ENCODE measurements around the gene PDE4D.

PDE4D gene

GRCh38 chr5:59358005-59358861 is 535.3 kb downstream of the PDE4D start:
- DNase-seq (ENCODE audit: low spot score) = no peak

GRCh38 chr5:59357381-59357977 is 536.0 kb downstream of the PDE4D start:
- DNase-seq (ENCODE audit: low spot score) = no peak

GRCh38 chr5:59356813-59357380 is 536.6 kb downstream of the PDE4D start:
- DNase-seq (ENCODE audit: low spot score) = no peak

GRCh38 chr5:59354811-59355210 is 538.7 kb downstream of the PDE4D start:
- no peak for DNase-seq (ENCODE audit: low spot score)

- DNase-seq (ENCODE audit: low spot score) = no peak
These were observed 539.3 kb downstream of the PDE4D start for GRCh38 chr5:59354274-59354673.

GRCh38 chr5:59351076-59351794 is 542.3 kb downstream of the PDE4D start:
- DNase-seq (ENCODE audit: low spot score) = no peak

GRCh38 chr5:59348189-59348588 is 545.3 kb downstream of the PDE4D start:
- DNase-seq (ENCODE audit: low spot score) = no peak

- DNase-seq (ENCODE audit: low spot score) = no peak
These were observed 546.5 kb downstream of the PDE4D start for GRCh38 chr5:59346982-59347381.

GRCh38 chr5:59346514-59346913 is 547.0 kb downstream of the PDE4D start:
- DNase-seq (ENCODE audit: low spot score) = no peak

GRCh38 chr5:59342181-59342580 is 551.3 kb downstream of the PDE4D start:
- no peak for DNase-seq (ENCODE audit: low spot score)

- DNase-seq (ENCODE audit: low spot score) = no peak
These were observed 551.8 kb downstream of the PDE4D start for GRCh38 chr5:59341760-59342159.

GRCh38 chr5:59341155-59341554 is 552.4 kb downstream of the PDE4D start:
- no peak for DNase-seq (ENCODE audit: low spot score)

- no peak for DNase-seq (ENCODE audit: low spot score)
These were observed 552.9 kb downstream of the PDE4D start for GRCh38 chr5:59340637-59341036.

GRCh38 chr5:59337240-59337639 is 556.3 kb downstream of the PDE4D start:
- no peak for DNase-seq (ENCODE audit: low spot score)

GRCh38 chr5:59335544-59335943 is 558.0 kb downstream of the PDE4D start:
- no peak for DNase-seq (ENCODE audit: low spot score)

GRCh38 chr5:59333416-59333815 is 560.1 kb downstream of the PDE4D start:
- DNase-seq (ENCODE audit: low spot score) = no peak

- no peak for DNase-seq (ENCODE audit: low spot score)
These were observed 561.1 kb downstream of the PDE4D start for GRCh38 chr5:59332236-59332973.

GRCh38 chr5:59330680-59331079 is 562.8 kb downstream of the PDE4D start:
- DNase-seq (ENCODE audit: low spot score) = no peak

- DNase-seq (ENCODE audit: low spot score) = no peak
These were observed 564.7 kb downstream of the PDE4D start for GRCh38 chr5:59328709-59329296.

GRCh38 chr5:59327191-59327980 is 566.1 kb downstream of the PDE4D start:
- no peak for DNase-seq (ENCODE audit: low spot score)

- no peak for DNase-seq (ENCODE audit: low spot score)
These were observed 566.9 kb downstream of the PDE4D start for GRCh38 chr5:59326596-59326995.
